Diencephalon (tissue), 1 donor: ENCODE results near the gene CACNA1H. TPM values are rescaled to one million over a fixed set of nuclear protein-coding genes. Genes with fewer than 3 reads are reported as not detected.

Experiments used
- total RNA-seq: library from RNA; depleted of rRNA; stranded (reverse); fragments of >200 nt; gene quantifications from one replicate; pipeline ENCODE4 v1.2.3, GENCODE V29; 2014

The CACNA1H gene
- 24.7 TPM for total RNA-seq

GRCh38 chr16:1152651-1153259, at the start of gene CACNA1H:
CACNA1H (plus strand) TSS chr16:1153106; CDS start chr16:1153738, 632 bp downstream.

GRCh38 chr16:1225051-1225451, 72.1 kb downstream of the CACNA1H start, which contains the start of gene TPSG1:
TPSG1 (minus strand) TSS chr16:1225268; CDS start chr16:1225252, 16 bp downstream.

GRCh38 chr16:1230084-1230470, 77.2 kb downstream of the CACNA1H start, which contains the start of gene TPSB2:
TPSB2 (minus strand) TSS chr16:1230184; CDS start chr16:1229951, 233 bp downstream.

GRCh38 chr16:1240436-1240835, 87.5 kb downstream of the CACNA1H start, which contains the start of gene TPSAB1:
TPSAB1 (plus strand) TSS chr16:1240705; CDS start chr16:1240939, 234 bp downstream.

GRCh38 chr16:1255276-1256122, 102.6 kb downstream of the CACNA1H start, which contains the start of gene TPSD1:
TPSD1 (plus strand) TSS chr16:1256069; CDS start chr16:1256281, 212 bp downstream.

Other genes starting within 250 kb of the CACNA1H start
- 13.4 TPM for gene LMF1, start 182.1 kb upstream of the CACNA1H start, total RNA-seq
- 49.4 TPM for gene SOX8, start 171.3 kb upstream of the CACNA1H start, total RNA-seq
- 0.23 TPM for gene SSTR5, start 80.4 kb upstream of the CACNA1H start, total RNA-seq
- gene C1QTNF8, start 56.9 kb upstream of the CACNA1H start, total RNA-seq, result not detected
- not detected for gene TPSG1, start 72.2 kb downstream of the CACNA1H start, total RNA-seq
- 0.46 TPM for gene TPSB2, start 77.1 kb downstream of the CACNA1H start, total RNA-seq
- not detected for gene TPSAB1, start 87.6 kb downstream of the CACNA1H start, total RNA-seq
- gene TPSD1, start 103.0 kb downstream of the CACNA1H start, total RNA-seq, result not detected
- 48.7 TPM for gene UBE2I, start 156.5 kb downstream of the CACNA1H start, total RNA-seq
- gene BAIAP3, start 180.5 kb downstream of the CACNA1H start, total RNA-seq, result 61.8 TPM
- gene TSR3, start 198.8 kb downstream of the CACNA1H start, total RNA-seq, result 43.6 TPM
- 31.1 TPM for gene GNPTG, start 198.8 kb downstream of the CACNA1H start, total RNA-seq